GM18507 (cell line): ENCODE measurements around the gene FREM1.
A peak's percentile ranks its signal among the peaks of the same experiment; 100 is the strongest.

Experiments
- DNase-seq: peaks from one replicate; pipeline ENCODE4 v3.0.0; 2011; ENCODE audit warnings: low read depth; ENCODE audit not compliant: insufficient read length; ENCODE audit errors: extremely low spot score
- FAIRE-seq: peaks from 2 replicates; lab custom pipeline; 2011; peaks lifted over from hg19 to GRCh38; lab: Jason Lieb, UNC

FREM1 gene

GRCh38 chr9:14731294-14731981 is 178.8 kb downstream of the FREM1 start:
- DNase-seq: no peak
- no peak for FAIRE-seq

GRCh38 chr9:14730461-14730898 is 179.7 kb downstream of the FREM1 start:
- FAIRE-seq (no peak), DNase-seq (no peak)

- FAIRE-seq (no peak), DNase-seq (no peak)
Observed at GRCh38 chr9:14723301-14723700, 186.9 kb downstream of the FREM1 start.

GRCh38 chr9:14722391-14723035 is 187.7 kb downstream of the FREM1 start, which contains the start of gene CER1:
Gene CER1 (minus strand): TSS chr9:14722733. CDS start chr9:14722672, 61 bp downstream.
- FAIRE-seq: no peak

GRCh38 chr9:14719231-14719923 is 190.9 kb downstream of the FREM1 start:
- FAIRE-seq: no peak
- DNase-seq: no peak

More at GRCh38 chr9:14722391-14723035, 187.7 kb downstream of the FREM1 start, which contains the start of gene CER1:
- DNase-seq: no peak

- DNase-seq: no peak
- FAIRE-seq: no peak
Observed at GRCh38 chr9:14715102-14715501, 195.1 kb downstream of the FREM1 start.

GRCh38 chr9:14713187-14713767 is 197.0 kb downstream of the FREM1 start:
- FAIRE-seq: no peak
- DNase-seq: no peak

- DNase-seq (no peak), FAIRE-seq (no peak)
Observed at GRCh38 chr9:14710804-14711203, 199.4 kb downstream of the FREM1 start.

GRCh38 chr9:14706530-14707140 is 203.6 kb downstream of the FREM1 start:
- FAIRE-seq (peak; percentile 80), DNase-seq (no peak)

- DNase-seq: no peak
- FAIRE-seq: no peak
Observed at GRCh38 chr9:14705079-14705478, 205.1 kb downstream of the FREM1 start.

- FAIRE-seq (no peak), DNase-seq (no peak)
Observed at GRCh38 chr9:14704281-14704680, 205.9 kb downstream of the FREM1 start.

GRCh38 chr9:14702200-14702720 is 208.0 kb downstream of the FREM1 start:
- FAIRE-seq: no peak
- no peak for DNase-seq

- FAIRE-seq (peak; percentile 82), DNase-seq (peak; percentile 58)
Observed at GRCh38 chr9:14693251-14693861, 216.9 kb downstream of the FREM1 start, which contains the start of gene ZDHHC21. Gene ZDHHC21 (minus strand): TSS chr9:14693432. CDS start chr9:14674340, 19,092 bp downstream.

- FAIRE-seq (peak; percentile 80), DNase-seq (no peak)
Observed at GRCh38 chr9:14692470-14693250, 217.6 kb downstream of the FREM1 start.

GRCh38 chr9:14690948-14691730 is 219.1 kb downstream of the FREM1 start:
- DNase-seq: no peak
- peak; percentile 70 for FAIRE-seq

- no peak for FAIRE-seq
- DNase-seq: no peak
Observed at GRCh38 chr9:14687042-14687719, 223.0 kb downstream of the FREM1 start.

GRCh38 chr9:14686168-14686567 is 224.1 kb downstream of the FREM1 start:
- FAIRE-seq (no peak), DNase-seq (no peak)
